Osteoblast (primary cell): ENCODE results near the gene FBXL19. TPM values are rescaled to one million over a fixed set of nuclear protein-coding genes. Genes with fewer than 3 reads are reported as not detected.

Experiments
- DNase-seq: peaks from one replicate; pipeline ENCODE4 v3.0.0; 2011; ENCODE audit warnings: low spot score, mixed read lengths; ENCODE audit not compliant: insufficient read length; ENCODE audit errors: missing footprints
- H2AFZ ChIP-seq: 2 replicates; pipeline ENCODE4 v1.6.0; 2011; ENCODE audit warnings: mild to moderate bottlenecking, low read length
- H3K27ac ChIP-seq: 2 replicates; pipeline ENCODE4 v1.5.1; 2011; ENCODE audit warnings: mild to moderate bottlenecking, low read depth, low read length, moderate library complexity
- H3K27me3 ChIP-seq: 2 replicates; pipeline ENCODE4 v1.6.0; 2012; ENCODE audit warnings: mild to moderate bottlenecking, control low read depth, inconsistent platforms, low read length, moderate library complexity; ENCODE audit not compliant: insufficient read depth
- H3K36me3 ChIP-seq: 2 replicates; pipeline ENCODE4 v1.5.1; 2011; ENCODE audit warnings: mild to moderate bottlenecking, low read length, control low read depth, moderate library complexity; ENCODE audit not compliant: insufficient read depth
- H3K4me1 ChIP-seq: 2 replicates; pipeline ENCODE4 v1.5.1; 2011; ENCODE audit warnings: mild to moderate bottlenecking, low read length, control low read depth, moderate library complexity; ENCODE audit not compliant: insufficient read depth
- H3K4me2 ChIP-seq: 2 replicates; pipeline ENCODE4 v1.6.0; 2011; ENCODE audit warnings: mild to moderate bottlenecking, low read length; ENCODE audit not compliant: insufficient read depth
- H3K4me3 ChIP-seq: fragments of 200-600 bp; sonication (generic); 3 replicates; pipeline ENCODE4 v1.5.1; 2012; ENCODE audit warnings: mild to moderate bottlenecking, low read length, inconsistent platforms; ENCODE audit not compliant: insufficient read depth
- H3K79me2 ChIP-seq: 2 replicates; pipeline ENCODE4 v1.6.0; 2012; ENCODE audit warnings: mild to moderate bottlenecking, low read length, control low read depth, inconsistent platforms; ENCODE audit not compliant: insufficient read depth
- H3K9me3 ChIP-seq: 2 replicates; pipeline ENCODE4 v1.5.1; 2011; ENCODE audit warnings: low read depth, low read length, control low read depth
- H4K20me1 ChIP-seq: 2 replicates; pipeline ENCODE4 v1.6.0; 2012; ENCODE audit warnings: mild to moderate bottlenecking, low read length, control low read depth; ENCODE audit not compliant: insufficient read depth
- total RNA-seq: library from RNA; depleted of rRNA; stranded (reverse); fragments of >200 nt; gene quantifications from 2 replicates; pipeline ENCODE4 v1.2.3, GENCODE V29; 2012
- TF ChIP-seq, protein P1 (sequence below): IDR thresholded peaks from 2 replicates; pipeline ENCODE4 v1.5.1; 2011; ENCODE audit warnings: mild to moderate bottlenecking, low read depth, low read length, moderate library complexity; ENCODE audit errors: extremely low read depth

The FBXL19 gene
- total RNA-seq, 1 donor, result 14.5 TPM

DNA sequence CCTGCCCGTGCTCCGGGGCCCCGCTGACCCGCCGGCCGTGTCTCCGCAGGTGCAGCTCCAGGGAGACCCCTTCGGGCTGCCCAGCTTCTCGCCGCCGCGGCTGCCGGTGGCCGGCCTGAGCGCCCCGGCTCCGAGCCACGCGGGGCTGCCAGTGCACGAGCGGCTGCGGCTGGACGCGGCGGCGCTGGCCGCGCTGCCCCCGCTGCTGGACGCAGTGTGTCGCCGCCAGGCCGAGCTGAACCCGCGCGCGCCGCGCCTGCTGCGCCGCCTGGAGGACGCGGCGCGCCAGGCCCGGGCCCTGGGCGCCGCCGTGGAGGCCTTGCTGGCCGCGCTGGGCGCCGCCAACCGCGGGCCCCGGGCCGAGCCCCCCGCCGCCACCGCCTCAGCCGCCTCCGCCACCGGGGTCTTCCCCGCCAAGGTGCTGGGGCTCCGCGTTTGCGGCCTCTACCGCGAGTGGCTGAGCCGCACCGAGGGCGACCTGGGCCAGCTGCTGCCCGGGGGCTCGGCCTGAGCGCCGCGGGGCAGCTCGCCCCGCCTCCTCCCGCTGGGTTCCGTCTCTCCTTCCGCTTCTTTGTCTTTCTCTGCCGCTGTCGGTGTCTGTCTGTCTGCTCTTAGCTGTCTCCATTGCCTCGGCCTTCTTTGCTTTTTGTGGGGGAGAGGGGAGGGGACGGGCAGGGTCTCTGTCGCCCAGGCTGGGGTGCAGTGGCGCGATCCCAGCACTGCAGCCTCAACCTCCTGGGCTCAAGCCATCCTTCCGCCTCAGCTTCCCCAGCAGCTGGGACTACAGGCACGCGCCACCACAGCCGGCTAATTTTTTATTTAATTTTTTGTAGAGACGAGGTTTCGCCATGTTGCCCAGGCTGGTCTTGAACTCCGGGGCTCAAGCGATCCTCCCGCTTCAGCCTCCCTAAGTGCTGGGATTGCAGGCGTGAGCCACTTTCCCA is 21.1 kb upstream of the FBXL19 start:
- no peaks in the 10 kb centered on the region for H4K20me1 ChIP-seq
- H3K79me2 ChIP-seq, result no peaks in the 10 kb centered on the region
- peak overlapping the region; percentile 80 for H3K4me2 ChIP-seq
- H3K4me1 ChIP-seq, result peaks cover 8% of the 10 kb centered on the region
- H2AFZ ChIP-seq, result peak overlapping the region; percentile 89
- H3K27ac ChIP-seq, result peak overlapping the region; percentile 52
- H3K36me3 ChIP-seq, result no peaks in the 10 kb centered on the region
- peak; percentile 99 for DNase-seq
- TF ChIP-seq, protein P1, sequence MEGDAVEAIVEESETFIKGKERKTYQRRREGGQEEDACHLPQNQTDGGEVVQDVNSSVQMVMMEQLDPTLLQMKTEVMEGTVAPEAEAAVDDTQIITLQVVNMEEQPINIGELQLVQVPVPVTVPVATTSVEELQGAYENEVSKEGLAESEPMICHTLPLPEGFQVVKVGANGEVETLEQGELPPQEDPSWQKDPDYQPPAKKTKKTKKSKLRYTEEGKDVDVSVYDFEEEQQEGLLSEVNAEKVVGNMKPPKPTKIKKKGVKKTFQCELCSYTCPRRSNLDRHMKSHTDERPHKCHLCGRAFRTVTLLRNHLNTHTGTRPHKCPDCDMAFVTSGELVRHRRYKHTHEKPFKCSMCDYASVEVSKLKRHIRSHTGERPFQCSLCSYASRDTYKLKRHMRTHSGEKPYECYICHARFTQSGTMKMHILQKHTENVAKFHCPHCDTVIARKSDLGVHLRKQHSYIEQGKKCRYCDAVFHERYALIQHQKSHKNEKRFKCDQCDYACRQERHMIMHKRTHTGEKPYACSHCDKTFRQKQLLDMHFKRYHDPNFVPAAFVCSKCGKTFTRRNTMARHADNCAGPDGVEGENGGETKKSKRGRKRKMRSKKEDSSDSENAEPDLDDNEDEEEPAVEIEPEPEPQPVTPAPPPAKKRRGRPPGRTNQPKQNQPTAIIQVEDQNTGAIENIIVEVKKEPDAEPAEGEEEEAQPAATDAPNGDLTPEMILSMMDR, result peak; percentile 18
- no peaks in the 10 kb centered on the region for H3K27me3 ChIP-seq
- H3K9me3 ChIP-seq, result no peaks in the 10 kb centered on the region
- H3K4me3 ChIP-seq, result peak overlapping the region; percentile 73

DNA sequence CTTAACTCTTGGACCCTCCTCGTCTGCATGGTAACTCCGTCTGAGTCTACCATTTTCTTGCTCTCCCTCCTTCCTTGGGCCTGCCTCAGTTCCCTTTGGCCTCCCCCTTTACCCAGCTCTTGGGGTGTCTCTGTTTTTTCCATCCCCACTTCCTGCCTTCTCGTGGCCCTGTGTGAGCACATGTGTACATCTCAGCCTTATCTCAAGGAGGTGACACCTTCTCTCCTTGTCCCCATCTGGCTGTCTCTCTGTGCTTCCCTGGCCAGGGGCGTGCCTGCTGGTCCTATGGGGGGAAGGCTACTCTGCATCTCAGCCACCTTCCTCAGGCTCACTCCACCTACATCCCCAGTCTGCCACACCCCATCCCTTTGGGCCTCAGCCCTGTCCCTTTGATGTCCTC is 20.4 kb upstream of the FBXL19 start:
- H2AFZ ChIP-seq, result peak overlapping the region; percentile 89
- TF ChIP-seq, protein P1, result no peak
- no peaks in the 10 kb centered on the region for H3K9me3 ChIP-seq
- peaks cover 5% of the 10 kb centered on the region for H3K4me1 ChIP-seq
- H3K27ac ChIP-seq, result no peak overlapping the region
- H3K27me3 ChIP-seq, result no peaks in the 10 kb centered on the region
- H3K36me3 ChIP-seq, result no peaks in the 10 kb centered on the region
- H3K79me2 ChIP-seq, result no peaks in the 10 kb centered on the region
- H4K20me1 ChIP-seq, result no peaks in the 10 kb centered on the region
- peak; percentile 74 for DNase-seq
- H3K4me2 ChIP-seq, result peak overlapping the region; percentile 77
- H3K4me3 ChIP-seq, result peak overlapping the region; percentile 73

DNA sequence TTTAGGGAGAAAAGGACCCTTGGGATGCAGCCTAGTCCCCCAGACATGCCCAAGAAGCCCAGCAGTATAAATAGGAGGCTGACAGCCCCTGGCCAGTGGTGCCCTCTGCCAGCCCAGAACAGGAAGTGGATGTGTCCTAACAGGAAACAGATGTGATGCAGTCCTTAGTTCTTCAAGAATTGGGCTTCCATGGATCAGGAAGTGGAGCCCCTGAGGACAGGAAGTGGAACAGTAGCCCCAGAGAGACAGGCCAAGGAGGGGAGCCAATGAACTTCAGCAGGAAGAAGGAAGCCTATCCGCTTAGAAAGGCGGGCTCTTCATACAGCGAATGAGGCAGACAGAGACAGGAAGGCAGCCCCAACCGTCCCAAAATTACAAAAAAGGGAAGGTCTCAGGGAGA is 19.8 kb upstream of the FBXL19 start:
- DNase-seq, result peak; percentile 80
- no peak overlapping the region for H3K27ac ChIP-seq

More for the DNA sequence above, 19.8 kb upstream of the FBXL19 start:
- Histone ChIP-seq H3K27me3 (no peaks in the 10 kb centered on the region), H4K20me1 (no peaks in the 10 kb centered on the region), H3K4me2 (no peak overlapping the region), H3K79me2 (no peaks in the 10 kb centered on the region), H3K36me3 (no peaks in the 10 kb centered on the region), H3K9me3 (no peaks in the 10 kb centered on the region), H2AFZ (no peak overlapping the region), H3K4me3 (no peak overlapping the region), H3K4me1 (peaks cover 5% of the 10 kb centered on the region)
- TF ChIP-seq, protein P1, result no peak
